HG02623 (cell line): ENCODE measurements around the gene SLC26A5.
"Not testable (repeated sequence)": the region's sequence is repeated elsewhere in the genome, so short reads cannot be mapped to it uniquely, and the experiment has no call there.

Source experiments
- ATAC-seq: cut with Tn5 transposase; IDR thresholded peaks from one replicate; pipeline ENCODE4 v1.9.1; 2021; ENCODE audit warnings: moderate library complexity; ENCODE audit not compliant: unreplicated experiment

SLC26A5 gene

GRCh38 chr7:103405789-103406613, 40.0 kb downstream of the SLC26A5 start:
- not testable (repeated sequence) for ATAC-seq

GRCh38 chr7:103399687-103400086, 46.3 kb downstream of the SLC26A5 start:
- ATAC-seq = not testable (repeated sequence)

GRCh38 chr7:103398483-103399127, 47.4 kb downstream of the SLC26A5 start:
- ATAC-seq = no peak

GRCh38 chr7:103396471-103396870, 49.5 kb downstream of the SLC26A5 start:
- ATAC-seq = no peak

- no peak for ATAC-seq
Observed at GRCh38 chr7:103395071-103395470, 50.9 kb downstream of the SLC26A5 start.

GRCh38 chr7:103394566-103394965, 51.4 kb downstream of the SLC26A5 start:
- no peak for ATAC-seq

GRCh38 chr7:103391976-103392375, 54.0 kb downstream of the SLC26A5 start:
- ATAC-seq = no peak

- ATAC-seq = no peak
Observed at GRCh38 chr7:103391150-103391549, 54.9 kb downstream of the SLC26A5 start.

GRCh38 chr7:103389263-103389662, 56.7 kb downstream of the SLC26A5 start:
- no peak for ATAC-seq

- no peak for ATAC-seq
Observed at GRCh38 chr7:103388469-103389140, 57.4 kb downstream of the SLC26A5 start.

- no peak for ATAC-seq
Observed at GRCh38 chr7:103387242-103387641, 58.8 kb downstream of the SLC26A5 start.

GRCh38 chr7:103382032-103382402, 64.0 kb downstream of the SLC26A5 start:
- no peak for ATAC-seq

GRCh38 chr7:103381280-103382031, 64.6 kb downstream of the SLC26A5 start:
- ATAC-seq = no peak

GRCh38 chr7:103380395-103381191, 65.4 kb downstream of the SLC26A5 start:
- ATAC-seq = no peak

GRCh38 chr7:103379270-103379975, 66.6 kb downstream of the SLC26A5 start:
- no peak for ATAC-seq

- ATAC-seq = no peak
Observed at GRCh38 chr7:103373866-103374643, 72.0 kb downstream of the SLC26A5 start.

- ATAC-seq = no peak
Observed at GRCh38 chr7:103369432-103369831, 76.6 kb downstream of the SLC26A5 start.

- ATAC-seq = no peak
Observed at GRCh38 chr7:103349805-103350204, 96.2 kb downstream of the SLC26A5 start.

GRCh38 chr7:103348959-103349358, 97.0 kb downstream of the SLC26A5 start:
- no peak for ATAC-seq
